Astrocyte of the spinal cord (primary cell): ENCODE results near the gene SMG9.

Source experiments
- DNase-seq: peaks from one replicate; pipeline ENCODE4 v3.0.0; 2011; ENCODE audit warnings: low read depth, low spot score
- H3K4me3 ChIP-seq: 2 replicates; pipeline ENCODE4 v1.5.1; 2011; ENCODE audit warnings: low read depth, mild to moderate bottlenecking, low read length, moderate library complexity
- in situ Hi-C: cut with HindIII; loops from 2 replicates; pipeline ENCODE4 v1.10.0; 2017; ENCODE audit warnings: low sequenced_read_pairs
- TF ChIP-seq, protein P1 (sequence below): IDR thresholded peaks from 2 replicates; pipeline ENCODE4 v1.5.1; 2012; ENCODE audit warnings: low read depth, mild to moderate bottlenecking, low read length, inconsistent platforms

SMG9 gene

DNA sequence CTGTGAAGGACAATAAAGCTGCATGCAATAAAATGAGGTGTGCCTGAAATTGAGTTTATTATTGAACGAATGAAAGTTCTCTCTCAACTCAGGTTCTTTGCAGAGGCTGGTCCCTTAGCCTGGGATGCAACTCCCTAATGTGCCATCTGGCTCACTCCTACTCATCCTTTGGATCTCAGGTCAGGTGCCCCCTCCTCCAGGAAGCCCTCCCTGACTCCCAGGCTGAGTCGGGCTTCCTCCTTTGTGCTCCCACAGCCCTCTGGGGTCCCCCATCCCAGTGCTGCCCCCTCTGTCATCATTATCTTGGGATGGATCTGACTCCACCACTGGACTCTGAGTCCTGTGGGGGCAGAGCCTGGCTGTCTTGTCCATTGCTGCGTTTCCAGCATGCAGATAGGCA, 41.6 kb downstream of the SMG9 start:
- no peak for DNase-seq
- TF ChIP-seq, protein P1, sequence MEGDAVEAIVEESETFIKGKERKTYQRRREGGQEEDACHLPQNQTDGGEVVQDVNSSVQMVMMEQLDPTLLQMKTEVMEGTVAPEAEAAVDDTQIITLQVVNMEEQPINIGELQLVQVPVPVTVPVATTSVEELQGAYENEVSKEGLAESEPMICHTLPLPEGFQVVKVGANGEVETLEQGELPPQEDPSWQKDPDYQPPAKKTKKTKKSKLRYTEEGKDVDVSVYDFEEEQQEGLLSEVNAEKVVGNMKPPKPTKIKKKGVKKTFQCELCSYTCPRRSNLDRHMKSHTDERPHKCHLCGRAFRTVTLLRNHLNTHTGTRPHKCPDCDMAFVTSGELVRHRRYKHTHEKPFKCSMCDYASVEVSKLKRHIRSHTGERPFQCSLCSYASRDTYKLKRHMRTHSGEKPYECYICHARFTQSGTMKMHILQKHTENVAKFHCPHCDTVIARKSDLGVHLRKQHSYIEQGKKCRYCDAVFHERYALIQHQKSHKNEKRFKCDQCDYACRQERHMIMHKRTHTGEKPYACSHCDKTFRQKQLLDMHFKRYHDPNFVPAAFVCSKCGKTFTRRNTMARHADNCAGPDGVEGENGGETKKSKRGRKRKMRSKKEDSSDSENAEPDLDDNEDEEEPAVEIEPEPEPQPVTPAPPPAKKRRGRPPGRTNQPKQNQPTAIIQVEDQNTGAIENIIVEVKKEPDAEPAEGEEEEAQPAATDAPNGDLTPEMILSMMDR, result no peak
- in situ Hi-C loops, result no loop called here
- H3K4me3 ChIP-seq, result no peak overlapping the region

DNA sequence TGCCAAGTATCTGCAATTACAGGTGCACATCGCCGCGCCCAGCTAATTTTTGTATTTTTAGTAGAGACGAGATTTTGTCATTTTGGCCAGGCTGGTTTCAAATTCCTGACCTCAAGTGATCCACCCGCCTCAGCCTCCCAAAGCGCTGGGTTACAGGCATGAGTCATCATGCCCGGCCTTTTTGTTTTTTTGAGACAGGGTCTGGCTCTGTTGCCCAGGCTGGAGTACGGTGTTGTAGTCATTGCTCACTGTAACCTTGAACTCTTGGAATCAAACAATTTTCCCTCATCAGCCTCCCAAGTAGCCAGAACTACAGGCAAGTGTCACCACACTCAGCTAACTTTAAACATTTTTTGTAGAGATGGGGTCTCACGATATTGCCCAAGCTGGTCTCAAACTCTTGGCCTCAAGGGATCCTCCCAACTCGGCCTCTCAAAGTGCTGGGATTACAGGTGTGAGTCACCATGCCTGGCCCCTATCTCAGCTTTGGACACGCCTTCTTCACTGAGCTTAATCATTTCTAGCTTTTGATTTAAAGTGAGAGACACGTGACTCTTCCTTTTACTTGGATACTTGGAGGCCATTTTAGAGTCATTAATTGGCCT, 42.9 kb downstream of the SMG9 start:
- TF ChIP-seq, protein P1, result no peak
- DNase-seq, result no peak
- no peak overlapping the region for H3K4me3 ChIP-seq
- in situ Hi-C loops, result no loop called here

DNA sequence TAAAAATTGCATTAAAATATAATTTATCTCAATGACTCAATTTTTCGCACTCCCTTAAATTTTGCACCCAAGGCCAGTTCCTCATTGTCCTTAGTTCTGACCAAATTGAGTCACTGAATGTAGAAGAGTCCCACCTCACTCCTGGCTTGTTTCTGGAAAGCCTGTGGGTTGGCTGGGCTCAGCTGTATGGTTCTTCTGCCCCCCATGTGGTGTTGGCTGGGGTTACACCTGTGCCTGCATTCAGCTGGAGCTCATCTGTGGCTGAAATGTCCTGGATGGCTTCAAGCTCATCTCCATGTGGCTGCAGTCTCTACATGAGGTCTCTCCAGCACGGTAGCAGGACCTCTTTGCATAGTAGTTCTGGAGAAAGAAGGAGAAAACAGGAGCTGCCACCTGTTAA, 46.0 kb downstream of the SMG9 start:
- DNase-seq, result no peak
- no peak overlapping the region for H3K4me3 ChIP-seq
- in situ Hi-C loops, result no loop called here
- TF ChIP-seq, protein P1, result no peak

DNA sequence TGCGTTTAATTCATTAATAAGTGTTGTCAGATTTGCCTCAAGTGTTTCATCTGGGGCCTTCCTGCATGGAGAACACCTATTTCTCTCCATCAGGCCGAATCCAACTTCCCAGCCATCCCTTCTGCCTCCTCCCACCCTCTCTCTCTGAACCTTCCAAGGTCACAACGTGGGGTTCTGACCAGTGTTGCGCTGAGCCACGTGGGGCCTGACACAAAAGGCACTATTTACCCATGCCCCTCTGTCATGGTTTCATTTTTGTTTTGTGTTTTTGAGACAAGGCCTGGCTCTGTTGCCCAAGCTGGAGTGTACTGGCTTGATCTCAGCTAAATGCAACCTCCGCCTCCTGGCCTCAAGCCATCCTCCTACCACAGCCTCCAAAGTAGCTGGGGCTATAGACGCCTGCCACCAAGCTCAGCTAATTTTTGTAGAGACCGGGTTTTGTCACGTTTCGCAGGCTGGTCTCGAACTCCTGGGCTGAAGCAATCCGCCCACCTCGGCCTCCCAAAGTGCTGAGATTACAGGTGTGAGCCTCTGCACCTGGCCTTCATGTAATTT, 47.5 kb downstream of the SMG9 start:
- TF ChIP-seq, protein P1, result no peak
- DNase-seq, result no peak
- in situ Hi-C loops, result no loop called here
- no peak overlapping the region for H3K4me3 ChIP-seq

DNA sequence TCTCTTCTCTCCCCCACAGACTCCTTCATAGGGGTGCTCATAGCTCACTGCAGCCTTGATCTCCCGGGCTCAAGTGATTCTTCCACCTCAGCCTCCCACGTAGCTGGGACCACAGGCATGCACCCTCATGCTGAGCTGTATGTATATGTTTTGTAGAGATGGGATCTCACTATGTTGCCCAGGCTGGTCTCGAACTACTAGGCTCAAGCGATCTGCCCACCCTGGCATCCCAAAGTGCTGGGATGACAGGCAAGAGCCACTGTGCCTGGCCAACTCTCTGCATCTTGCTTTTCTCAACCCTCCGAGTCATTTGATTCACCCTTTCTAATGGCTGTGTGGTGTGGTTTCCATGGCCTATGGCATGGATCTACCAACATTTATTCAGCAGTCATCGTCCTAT, 49.0 kb downstream of the SMG9 start:
- in situ Hi-C loops, result no loop called here
- DNase-seq, result no peak
- no peak overlapping the region for H3K4me3 ChIP-seq
- TF ChIP-seq, protein P1, result no peak

DNA sequence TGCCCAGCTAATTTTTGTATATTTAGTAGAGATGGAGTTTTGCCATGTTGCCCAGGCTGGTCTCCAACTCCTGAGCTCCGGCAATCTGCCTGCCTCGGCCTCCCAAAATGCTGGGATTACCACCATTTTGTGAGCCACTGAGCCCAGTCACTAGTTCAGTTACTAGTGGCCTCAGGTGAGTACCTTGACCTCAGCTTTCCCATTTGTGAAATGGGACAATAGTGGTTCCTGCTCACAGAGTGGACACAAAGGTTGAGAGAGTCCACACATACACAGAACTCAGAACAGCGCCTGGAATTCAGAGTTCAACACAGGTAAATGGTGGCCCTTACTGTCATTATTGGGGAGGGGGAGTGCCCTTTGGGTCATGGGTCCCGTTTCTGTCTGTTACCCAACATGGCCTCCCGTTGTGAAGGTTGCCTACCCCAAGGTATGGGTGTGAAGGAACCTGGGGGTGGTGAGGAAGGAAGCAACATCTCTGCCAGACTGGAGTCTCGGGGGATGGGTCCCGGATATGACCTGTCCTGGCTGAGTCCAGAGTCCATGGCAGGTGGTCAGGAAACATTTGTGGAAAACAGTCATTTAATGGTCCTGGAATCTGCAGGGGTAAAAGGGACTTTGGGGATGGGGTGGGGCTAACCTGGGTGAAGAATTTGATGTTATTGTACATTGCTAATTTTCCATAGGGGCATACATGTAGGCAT, 50.6 kb downstream of the SMG9 start:
- no peak for DNase-seq
- in situ Hi-C loops, result no loop called here
- TF ChIP-seq, protein P1, result no peak
- H3K4me3 ChIP-seq, result no peak overlapping the region
